GM04504 (cell line): Measurements from ENCODE around the gene NUP205.

Source experiments
- DNase-seq: peaks from one replicate; pipeline ENCODE4 v3.0.0-alpha.2; 2012; ENCODE audit warnings: low read depth

The NUP205 gene, protein sequence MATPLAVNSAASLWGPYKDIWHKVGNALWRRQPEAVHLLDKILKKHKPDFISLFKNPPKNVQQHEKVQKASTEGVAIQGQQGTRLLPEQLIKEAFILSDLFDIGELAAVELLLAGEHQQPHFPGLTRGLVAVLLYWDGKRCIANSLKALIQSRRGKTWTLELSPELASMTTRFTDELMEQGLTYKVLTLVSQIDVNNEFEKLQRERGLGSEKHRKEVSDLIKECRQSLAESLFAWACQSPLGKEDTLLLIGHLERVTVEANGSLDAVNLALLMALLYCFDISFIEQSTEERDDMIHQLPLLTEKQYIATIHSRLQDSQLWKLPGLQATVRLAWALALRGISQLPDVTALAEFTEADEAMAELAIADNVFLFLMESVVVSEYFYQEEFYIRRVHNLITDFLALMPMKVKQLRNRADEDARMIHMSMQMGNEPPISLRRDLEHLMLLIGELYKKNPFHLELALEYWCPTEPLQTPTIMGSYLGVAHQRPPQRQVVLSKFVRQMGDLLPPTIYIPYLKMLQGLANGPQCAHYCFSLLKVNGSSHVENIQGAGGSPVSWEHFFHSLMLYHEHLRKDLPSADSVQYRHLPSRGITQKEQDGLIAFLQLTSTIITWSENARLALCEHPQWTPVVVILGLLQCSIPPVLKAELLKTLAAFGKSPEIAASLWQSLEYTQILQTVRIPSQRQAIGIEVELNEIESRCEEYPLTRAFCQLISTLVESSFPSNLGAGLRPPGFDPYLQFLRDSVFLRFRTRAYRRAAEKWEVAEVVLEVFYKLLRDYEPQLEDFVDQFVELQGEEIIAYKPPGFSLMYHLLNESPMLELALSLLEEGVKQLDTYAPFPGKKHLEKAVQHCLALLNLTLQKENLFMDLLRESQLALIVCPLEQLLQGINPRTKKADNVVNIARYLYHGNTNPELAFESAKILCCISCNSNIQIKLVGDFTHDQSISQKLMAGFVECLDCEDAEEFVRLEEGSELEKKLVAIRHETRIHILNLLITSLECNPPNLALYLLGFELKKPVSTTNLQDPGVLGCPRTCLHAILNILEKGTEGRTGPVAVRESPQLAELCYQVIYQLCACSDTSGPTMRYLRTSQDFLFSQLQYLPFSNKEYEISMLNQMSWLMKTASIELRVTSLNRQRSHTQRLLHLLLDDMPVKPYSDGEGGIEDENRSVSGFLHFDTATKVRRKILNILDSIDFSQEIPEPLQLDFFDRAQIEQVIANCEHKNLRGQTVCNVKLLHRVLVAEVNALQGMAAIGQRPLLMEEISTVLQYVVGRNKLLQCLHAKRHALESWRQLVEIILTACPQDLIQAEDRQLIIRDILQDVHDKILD (N-terminal part only)

DNA sequence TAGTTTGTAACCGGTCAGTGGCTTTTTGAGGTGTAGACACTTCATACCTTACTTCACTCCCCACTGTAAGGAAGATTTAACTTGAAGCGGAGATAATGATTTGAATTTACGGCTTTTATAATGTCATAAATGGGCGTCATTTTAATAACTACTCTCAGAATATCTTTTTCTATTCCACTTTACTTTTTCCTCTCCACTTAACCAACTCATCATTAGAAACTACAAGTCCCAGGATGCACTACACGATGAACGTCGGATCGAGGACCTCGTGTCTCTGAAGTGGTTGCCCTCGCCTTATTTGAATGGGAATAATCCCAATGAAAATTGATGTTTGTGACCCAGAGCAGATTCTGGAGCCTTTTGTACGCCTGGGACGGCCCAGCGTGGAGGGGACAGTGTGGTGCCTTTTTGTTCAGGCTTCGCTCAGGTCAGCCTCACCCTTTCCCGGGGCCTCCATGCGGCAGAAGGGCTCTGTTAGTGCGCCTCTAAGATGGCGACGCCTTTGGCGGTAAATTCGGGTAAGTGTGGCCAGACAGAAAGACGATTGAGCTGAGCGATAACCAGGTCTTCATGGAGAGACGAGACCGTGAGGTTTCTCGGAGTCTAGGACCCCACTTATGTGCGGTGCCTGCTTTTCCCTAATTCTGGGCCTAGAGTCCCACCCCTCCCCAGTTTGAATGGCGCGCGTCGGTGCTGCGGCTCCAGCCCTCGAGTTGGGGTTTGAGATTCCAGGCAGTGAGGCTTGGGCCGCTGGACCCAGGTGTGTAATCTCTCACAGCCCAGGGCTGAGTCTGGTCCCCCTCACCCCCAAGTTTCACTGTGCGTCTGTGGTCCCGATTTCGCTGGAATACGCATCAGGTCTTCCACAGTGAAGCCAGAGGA lies at the start of gene NUP205:
NUP205 (plus strand) TSS at position 463 of the 882 bp plus-strand sequence; CDS start at position 491, 28 bp downstream.
- DNase-seq: peak; percentile 63

DNA sequence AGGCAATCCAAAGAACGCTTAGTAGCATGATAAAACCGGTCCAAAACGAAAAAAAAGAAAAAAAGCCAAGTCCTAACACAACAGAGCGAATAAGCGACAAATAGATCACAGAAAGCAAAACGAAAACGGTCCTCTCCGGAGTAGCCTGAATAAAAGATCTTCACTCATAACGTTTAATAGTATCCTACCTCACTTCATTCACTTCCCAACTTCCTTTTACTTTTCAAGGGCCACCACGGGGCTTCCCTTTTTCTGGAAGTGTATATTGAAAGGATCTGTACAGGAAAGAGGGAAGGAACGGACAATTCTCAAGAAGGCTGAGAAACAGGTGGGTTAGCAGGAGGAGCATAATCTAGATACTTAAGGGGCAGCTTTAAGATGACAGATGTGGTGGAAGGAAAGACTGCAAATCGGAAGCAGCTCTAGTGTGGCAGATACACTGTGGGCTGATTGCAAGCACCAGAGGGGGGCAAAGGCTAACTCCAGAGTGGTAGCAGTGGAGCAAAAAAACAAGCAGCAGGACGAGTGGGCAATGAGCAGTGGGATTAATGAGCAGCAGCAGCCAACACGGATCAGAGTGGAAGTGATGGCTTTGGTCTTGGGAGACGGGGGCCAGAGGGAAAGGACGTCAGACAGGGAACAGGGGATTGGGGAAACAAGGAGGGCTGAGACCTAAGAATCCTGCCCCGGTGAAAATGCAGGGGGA lies 48.7 kb upstream of the NUP205 start:
- no peak for DNase-seq

DNA sequence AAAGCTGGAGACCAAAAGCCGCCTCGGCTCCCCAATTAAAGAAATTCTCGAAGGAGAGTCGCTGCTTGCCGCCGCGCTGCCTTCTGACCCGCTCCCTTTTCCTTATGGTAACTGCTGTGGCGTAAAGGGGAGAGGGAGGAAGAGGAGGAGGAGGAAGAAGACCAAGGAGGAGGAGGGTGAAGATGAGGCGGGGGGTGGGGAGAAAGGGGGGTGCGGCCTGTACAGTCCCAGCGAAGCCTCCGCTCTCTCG lies 48.2 kb upstream of the NUP205 start:
- DNase-seq: no peak

DNA sequence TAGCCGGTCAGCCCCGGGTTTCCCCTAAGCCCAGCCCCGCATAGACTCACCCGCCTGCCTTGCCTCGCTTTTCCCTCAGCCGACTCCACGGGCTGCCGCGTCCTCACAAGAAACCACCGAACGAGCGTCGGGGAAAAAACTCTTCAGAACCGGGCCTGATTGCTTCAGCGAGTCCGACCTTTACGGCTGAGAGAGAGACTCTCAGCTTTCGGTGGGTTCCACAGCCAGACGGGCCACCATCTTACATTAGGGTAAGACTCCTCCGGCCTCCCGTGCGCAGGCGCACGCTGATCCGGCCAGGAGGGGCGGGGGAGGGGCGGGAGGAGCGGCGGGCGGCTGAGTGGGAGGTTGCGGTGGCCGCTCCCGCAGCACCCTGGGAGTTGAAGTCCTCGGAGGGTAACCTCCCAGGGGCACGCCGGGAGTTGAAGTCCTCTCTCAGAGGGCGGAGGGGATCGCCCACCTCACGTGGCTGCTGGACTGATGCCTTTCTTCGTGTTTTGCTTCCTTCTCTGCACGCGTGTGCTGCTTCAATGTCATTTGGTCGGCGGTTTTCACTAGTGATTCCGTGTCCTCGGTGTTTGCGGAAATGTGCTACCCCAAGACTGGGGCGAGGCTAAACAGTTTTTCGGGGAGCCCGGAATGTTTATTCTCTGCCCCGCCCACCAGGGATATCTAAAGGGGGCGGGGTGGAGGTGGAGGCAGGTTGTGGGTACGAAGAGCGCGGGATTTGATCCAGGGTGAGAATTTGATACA lies 47.7 kb upstream of the NUP205 start, which contains the start of gene CNOT4:
CNOT4 (minus strand) TSS at position 264 of the 753 bp plus-strand sequence. CDS start 71,771 bp downstream, outside the sequence.
- peak; percentile 89 for DNase-seq

DNA sequence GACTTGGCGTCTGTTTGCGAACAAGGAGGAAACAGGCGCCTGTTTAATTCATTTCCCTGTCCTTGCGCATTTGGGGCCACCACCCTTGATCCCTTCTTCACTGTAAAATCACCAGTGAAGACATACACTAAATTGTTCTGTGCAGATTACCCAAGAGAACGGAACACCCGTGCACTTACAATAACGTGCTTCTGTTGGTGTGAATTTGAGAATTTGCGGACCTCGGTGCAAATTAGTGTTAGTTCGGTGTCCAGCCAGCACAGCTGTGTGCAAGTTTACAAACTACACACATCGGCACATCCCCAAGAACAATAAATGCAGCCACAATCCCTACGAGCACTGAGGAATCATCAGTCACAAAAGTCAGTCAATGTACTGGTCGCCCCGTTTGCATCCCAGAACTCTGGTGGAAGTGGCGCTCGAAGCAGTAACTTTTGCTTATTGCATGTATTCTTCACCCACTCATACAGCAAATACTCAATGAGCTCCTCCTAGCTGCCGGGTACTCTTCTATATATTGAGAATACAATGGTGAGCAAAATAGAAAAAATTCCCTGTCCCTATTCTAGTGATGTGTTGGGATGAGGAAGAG lies 47.0 kb upstream of the NUP205 start:
- DNase-seq: no peak

DNA sequence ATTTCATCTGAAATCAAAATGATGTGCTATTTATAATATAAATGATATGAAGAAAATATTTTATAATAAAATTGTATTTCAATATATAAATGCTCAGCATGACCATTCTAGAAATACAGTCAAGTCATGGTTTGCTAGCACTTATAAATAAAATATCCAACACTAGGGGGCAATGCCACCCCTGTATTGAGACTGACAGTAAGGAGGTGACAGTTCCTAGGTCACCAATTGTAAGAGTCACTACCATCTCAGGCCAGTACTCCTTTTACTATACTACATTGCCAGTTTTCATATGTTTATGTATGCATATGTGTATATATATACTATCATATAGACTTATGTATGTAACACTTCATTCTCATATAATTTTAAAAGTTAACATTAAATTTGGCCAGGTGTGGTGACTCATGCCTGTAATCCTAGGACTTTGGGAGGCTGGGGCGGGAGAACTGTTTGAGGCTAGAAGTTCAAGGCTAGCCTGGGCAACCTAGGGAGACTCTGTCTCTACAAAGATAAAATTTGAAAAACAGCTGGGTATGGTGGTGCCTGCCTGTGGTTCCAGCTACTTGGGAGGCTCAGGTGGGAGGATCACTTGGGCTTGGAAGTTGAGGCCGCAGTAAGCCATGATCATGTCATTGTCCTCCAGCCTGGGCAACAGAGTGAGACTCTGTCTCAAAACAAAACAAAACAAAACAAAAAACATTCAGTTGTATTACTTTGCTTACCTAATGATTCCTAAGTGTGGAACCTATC lies 45.4 kb upstream of the NUP205 start:
- no peak for DNase-seq

DNA sequence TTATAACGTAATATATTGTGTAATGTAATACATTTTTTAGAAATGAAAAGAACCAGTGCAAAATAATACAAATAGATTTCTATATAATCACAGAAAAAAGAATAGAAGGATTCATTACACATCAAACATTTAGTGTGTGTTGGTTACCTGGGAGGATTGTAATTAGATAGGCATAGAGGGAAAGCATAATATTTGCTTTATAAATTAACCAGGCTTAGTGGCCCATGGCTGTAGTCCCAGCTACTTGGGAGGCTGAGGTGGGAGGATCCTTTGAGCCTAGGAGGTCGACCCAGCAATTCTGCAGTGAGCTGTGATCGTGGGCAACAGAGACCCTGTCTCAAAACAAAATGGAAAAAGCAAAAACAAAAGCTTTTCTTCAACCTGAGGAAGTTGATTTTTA lies 42.9 kb upstream of the NUP205 start:
- no peak for DNase-seq

DNA sequence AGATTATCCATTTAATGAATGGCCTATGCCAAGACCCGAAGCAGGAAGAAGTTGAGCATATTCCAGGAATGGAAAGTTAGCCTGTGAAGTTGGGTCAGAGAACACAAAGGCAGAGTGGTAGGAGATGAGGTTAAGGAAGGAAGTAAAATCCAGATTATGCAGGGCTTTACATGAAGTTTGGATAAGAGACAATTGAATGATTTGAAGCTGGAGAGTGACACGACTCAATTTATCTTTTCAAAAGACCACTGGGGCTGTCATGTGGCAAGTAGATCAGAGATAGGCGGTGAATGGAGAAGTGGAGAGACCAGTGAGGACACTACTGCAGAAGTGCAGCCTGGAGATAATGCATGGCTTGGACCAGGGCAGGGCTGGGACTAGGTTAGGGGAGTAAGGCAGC lies 40.7 kb upstream of the NUP205 start:
- DNase-seq: no peak

DNA sequence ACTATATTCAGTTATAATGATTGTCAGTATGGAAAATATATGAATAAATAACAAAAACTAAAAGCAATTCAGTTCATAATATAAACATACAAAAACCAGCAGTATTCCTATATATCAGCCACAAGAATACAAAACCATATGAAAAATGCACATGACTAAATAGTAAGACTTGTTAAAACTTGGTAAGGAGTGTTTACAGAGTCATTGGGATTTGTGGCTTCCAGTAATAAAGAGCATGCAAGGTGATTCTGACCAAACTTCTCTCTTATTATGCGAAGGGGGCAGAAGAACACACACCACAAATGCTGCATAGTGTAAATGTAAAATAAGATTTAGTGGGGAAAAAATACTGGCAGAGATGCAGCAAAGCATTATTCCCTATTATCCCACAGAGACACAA lies 39.0 kb upstream of the NUP205 start:
- DNase-seq: no peak

DNA sequence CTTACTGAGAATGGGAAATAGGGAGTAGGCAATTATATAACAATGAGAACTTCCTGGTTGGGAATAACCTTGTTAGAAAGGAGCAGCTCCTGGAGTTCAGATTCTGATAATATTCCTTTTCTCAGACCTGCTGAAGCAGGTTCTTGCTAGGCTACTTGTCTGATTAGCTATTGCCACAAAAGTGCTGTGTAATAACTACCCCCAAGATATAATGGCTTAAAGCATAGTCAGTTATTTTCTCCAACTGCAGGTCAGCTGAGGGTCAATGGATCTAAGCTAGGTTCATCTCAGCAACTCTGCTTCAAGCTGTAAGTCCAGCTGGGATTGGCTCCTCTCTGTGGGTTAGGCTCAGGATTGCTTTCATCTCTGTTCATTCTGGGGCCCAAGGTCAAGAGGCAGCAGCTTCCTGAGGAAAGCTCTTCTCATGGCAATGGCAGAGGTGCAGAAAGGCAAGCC lies 38.5 kb upstream of the NUP205 start:
- no peak for DNase-seq

DNA sequence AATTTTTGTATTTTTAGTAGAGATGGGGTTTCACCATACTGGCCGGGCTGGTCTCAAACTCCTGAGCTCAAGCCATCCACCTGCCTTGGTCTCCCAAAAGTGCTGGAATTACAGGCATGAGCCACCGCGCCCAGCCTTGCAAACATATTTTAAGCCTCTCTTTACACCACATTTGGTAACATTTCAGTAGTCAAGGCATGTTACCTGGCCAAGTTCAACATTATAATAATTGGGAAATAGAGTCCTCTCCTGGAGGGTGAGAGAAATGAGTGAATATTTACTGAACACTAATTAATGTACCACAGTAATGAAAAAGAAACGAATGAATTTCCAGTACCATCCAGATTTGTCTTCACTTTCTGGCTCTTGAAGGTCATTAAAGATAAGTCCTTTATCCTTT lies 37.8 kb upstream of the NUP205 start:
- no peak for DNase-seq

DNA sequence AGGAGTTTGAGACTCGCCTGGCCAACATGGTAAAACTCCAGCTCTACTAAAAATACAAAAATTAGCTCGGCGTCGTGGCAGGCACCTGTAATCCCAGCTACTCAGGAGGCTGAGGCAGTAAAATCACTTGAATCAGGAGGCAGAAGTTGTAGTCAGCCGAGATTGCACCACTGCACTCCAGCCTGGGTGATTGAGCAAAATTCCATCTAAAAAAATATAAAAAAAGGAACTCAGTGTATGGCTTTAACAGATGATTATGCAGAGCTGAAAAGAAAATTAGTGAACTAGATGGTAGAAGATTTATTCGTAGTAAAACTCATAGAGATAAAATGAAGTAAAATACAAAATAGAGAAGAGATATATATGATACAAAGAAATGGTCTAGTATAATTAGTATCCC lies 35.2 kb upstream of the NUP205 start:
- DNase-seq: no peak

DNA sequence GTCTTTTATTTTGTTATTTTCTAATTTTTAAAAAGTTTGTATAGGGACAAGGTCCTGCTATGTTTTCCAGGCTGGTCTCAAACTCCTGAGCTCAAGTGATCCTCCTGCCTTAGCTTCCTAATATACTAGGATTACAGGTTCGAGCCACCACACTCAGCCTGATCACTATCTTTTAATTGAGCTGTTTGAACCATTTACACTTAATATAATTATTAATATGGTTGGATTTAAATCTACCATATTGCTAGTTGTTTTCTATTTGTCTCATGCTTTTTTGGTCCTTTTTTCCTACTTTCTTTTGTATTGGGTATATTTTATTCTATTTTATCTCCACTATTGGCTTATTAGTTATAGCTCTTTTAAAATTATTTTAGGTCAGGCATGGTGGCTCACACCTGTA lies 34.6 kb upstream of the NUP205 start:
- DNase-seq: no peak

DNA sequence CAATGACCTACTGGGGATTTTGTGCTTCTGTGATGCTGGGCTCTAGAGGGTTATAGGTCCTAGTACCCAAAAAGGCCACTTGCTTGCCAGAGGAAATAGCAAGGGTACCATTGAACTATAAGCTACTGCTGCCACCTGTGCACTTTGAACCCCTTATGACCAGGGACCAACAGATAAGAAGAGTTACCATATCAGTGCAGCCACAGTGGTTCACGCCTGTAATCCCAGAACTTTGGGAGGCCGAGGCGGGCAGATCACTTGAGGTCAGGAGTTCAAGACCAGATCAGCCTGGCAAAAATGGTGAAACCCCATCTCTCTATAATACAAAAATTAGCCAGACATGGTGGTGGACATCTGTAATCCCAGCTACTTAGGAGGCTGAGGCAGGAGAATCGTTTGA lies 32.3 kb upstream of the NUP205 start:
- no peak for DNase-seq

DNA sequence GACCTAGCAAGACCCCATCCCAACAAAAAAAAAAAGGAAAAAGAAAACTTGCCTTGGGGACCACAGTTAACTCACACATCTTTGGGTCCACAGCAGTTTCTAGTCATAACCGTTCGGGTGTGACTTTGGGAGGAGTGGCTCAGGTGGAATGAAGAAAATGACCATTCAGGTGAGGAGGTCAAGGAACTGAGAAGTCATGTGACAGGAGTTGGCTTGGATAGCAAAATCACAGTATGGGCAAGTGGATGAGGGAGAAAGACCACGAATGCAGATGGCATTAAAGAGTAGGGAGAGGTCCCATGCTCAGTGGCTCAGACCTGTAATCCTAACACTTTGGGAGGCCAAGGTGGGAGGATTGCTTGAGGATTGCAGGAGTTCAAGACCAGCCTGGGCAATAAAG lies 30.7 kb upstream of the NUP205 start:
- DNase-seq: no peak

DNA sequence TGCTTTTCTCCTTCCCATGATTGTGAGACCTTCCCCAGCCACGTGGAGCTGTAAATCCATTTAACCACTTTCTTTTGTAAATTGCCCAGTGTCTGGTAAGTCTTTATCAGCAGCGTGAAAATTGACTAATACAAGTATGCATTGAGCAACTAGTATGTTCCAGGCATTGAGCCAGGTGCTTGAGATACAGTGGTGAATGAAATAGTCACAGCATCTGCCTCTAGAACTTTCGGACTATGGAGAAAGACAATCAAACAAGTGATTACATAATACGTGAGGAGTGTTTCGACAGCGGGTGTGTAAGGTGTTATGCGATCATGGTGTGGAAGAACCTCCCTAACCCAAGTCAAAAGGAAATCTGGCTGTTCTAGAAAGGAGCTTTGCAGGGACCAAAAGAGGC lies 21.6 kb upstream of the NUP205 start:
- peak; percentile 17 for DNase-seq

DNA sequence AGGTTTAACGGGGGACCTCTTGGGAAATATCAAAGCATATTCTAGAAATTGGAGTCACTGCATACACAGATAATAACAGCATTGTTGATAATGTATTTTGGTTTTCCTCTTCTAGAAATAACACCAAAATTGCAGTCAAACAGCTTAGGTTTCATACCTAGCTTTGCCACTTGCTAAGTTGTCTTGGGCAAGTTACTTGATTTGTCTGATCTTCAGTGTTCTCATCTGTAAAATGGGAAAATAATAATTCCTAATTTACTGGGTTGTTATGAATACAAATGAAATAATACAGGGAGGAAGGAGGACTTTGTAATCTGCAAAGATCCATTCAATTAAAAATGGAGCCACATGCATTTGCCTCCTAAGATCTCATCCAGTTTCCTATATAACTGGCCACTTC lies 20.3 kb upstream of the NUP205 start:
- no peak for DNase-seq

DNA sequence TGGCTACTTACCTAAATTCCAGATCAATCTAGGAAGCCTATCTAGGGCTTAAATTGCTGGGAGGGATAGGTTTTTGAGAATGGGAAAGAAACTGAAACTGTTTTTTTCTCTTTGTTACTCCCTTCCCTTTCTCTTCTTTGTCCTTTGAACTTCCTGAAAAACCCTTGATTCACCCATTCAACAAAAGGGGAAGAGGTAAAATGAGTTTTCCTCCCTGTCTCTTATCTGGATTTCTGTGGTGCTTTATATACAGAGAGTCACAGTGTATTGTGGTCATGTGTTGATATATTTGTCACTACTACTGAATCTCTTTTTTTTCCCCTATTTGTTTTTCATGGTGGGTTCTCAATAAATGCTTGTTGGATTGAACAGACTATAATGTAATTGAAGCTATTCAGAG lies 19.8 kb upstream of the NUP205 start:
- DNase-seq: no peak

DNA sequence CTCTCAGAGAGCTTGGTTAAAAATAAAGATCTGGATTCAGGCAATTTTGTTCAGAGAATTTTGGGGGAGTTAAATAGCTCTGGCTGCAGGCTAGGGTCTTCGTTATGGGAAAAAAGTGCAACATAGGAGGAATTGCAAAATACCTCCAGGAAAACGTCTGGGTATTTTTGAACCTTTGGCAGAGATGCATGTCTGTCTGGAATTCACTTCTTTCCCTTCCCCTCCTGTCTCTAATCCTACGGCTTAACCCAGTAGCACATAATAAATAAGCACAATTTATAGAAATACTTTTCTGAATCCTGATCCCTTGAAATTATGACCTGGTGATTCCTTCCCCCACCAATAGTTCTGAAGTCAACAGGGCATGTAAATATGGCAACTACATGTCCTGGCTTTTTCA lies 19.3 kb upstream of the NUP205 start:
- no peak for DNase-seq
